ENCODE results near the gene ZNF69.
A peak's percentile ranks its signal among the peaks of the same experiment; 100 is the strongest.
"Not testable (repeated sequence)": the region's sequence is repeated elsewhere in the genome, so short reads cannot be mapped to it uniquely, and the experiment has no call there.

Gene ZNF69

GRCh38 chr19:11887611-11888531 is at the start of gene ZNF69:
ZNF69 (plus strand) TSS chr19:11887782; CDS start chr19:11887924, 142 bp downstream.
- DNase-seq, result peak; percentile 37

- DNase-seq, result no peak
Measured at GRCh38 chr19:11843722-11844121, 43.9 kb upstream of the ZNF69 start.

GRCh38 chr19:11847615-11848014 is 40.0 kb upstream of the ZNF69 start:
- not testable (repeated sequence) for DNase-seq

GRCh38 chr19:11848200-11848593 is 39.4 kb upstream of the ZNF69 start:
- no peak for DNase-seq

GRCh38 chr19:11848594-11849469 is 38.8 kb upstream of the ZNF69 start, which contains the start of gene ZNF439:
ZNF439 (plus strand) TSS chr19:11848726; CDS start chr19:11848868, 142 bp downstream.
- DNase-seq, result peak; percentile 82

GRCh38 chr19:11850289-11850688 is 37.3 kb upstream of the ZNF69 start:
- not testable (repeated sequence) for DNase-seq

- no peak for DNase-seq
Measured at GRCh38 chr19:11853358-11853757, 34.2 kb upstream of the ZNF69 start.

- no peak for DNase-seq
Measured at GRCh38 chr19:11856596-11857250, 30.9 kb upstream of the ZNF69 start.

- DNase-seq, result no peak
Measured at GRCh38 chr19:11860721-11861120, 26.9 kb upstream of the ZNF69 start.

GRCh38 chr19:11861301-11861700 is 26.3 kb upstream of the ZNF69 start:
- no peak for DNase-seq

- not testable (repeated sequence) for DNase-seq
Measured at GRCh38 chr19:11867766-11868165, 19.8 kb upstream of the ZNF69 start.

- DNase-seq, result no peak
Measured at GRCh38 chr19:11868188-11868587, 19.4 kb upstream of the ZNF69 start.

- DNase-seq, result no peak
Measured at GRCh38 chr19:11872624-11873023, 15.0 kb upstream of the ZNF69 start.

- no peak for DNase-seq
Measured at GRCh38 chr19:11873762-11874161, 13.8 kb upstream of the ZNF69 start.

- peak; percentile 6 for DNase-seq
Measured at GRCh38 chr19:11879687-11880266, 7.8 kb upstream of the ZNF69 start.

GRCh38 chr19:11880598-11880997 is 7.0 kb upstream of the ZNF69 start:
- DNase-seq, result no peak

GRCh38 chr19:11881151-11881800 is 6.3 kb upstream of the ZNF69 start:
- peak; percentile 35 for DNase-seq

GRCh38 chr19:11882606-11883005 is 5.0 kb upstream of the ZNF69 start:
- DNase-seq, result no peak

GRCh38 chr19:11887234-11887610 is 360 bp upstream of the ZNF69 start:
- DNase-seq, result no peak

GRCh38 chr19:11889901-11890300 is 2.3 kb downstream of the ZNF69 start:
- not testable (repeated sequence) for DNase-seq

GRCh38 chr19:11890634-11891033 is 3.1 kb downstream of the ZNF69 start:
- no peak for DNase-seq

- no peak for DNase-seq
Measured at GRCh38 chr19:11894851-11895250, 7.3 kb downstream of the ZNF69 start.
